Measurements from ENCODE around the gene MAP6D1.

The MAP6D1 gene

GRCh38 chr3:183868796-183869195 is 43.4 kb upstream of the MAP6D1 start:
- Histone ChIP-seq H3K27ac (ENCODE audit: extremely low read depth, low read depth, low read length) (no peak overlapping the region), H3K4me1 (ENCODE audit: control insufficient read depth, insufficient read depth, low read length) (no peaks in the 10 kb centered on the region), H3K9me3 (ENCODE audit: control insufficient read depth, insufficient read depth, low read depth, low read length) (no peaks in the 10 kb centered on the region), H3K36me3 (ENCODE audit: control insufficient read depth in 2 of 2, insufficient read depth in 1 of 2, low read length in 2 of 2) (peaks cover 15 to 31% of the 10 kb centered on the region in 2 experiments), H3K4me3 (ENCODE audit: low read depth, low read length) (no peak overlapping the region)
- ChIA-PET POLR2A (no interaction called here), CTCF (interaction anchor here (1.1 kb wide), 1 partner anchor 685 kb away, joined by 3 read pairs; no protein-coding TSS in a partner anchor)
- no peak for TF ChIP-seq ZNF837 (tag by site-specific recombination; IDR thresholded peaks at IDR 0.05)
- no peak for TF ChIP-seq ZNF398 (tag by site-specific recombination; IDR thresholded peaks at IDR 0.05)
- no peak for TF ChIP-seq FEZF1 (tag by site-specific recombination; IDR thresholded peaks at IDR 0.05)
- no peak for TF ChIP-seq PBX3 (CRISPR knock-in tag; IDR thresholded peaks at IDR 0.05)
- TF ChIP-seq PRDM1 (tag by site-specific recombination; IDR thresholded peaks at IDR 0.05): no peak
- TF ChIP-seq ZNF155 (tag by site-specific recombination; IDR thresholded peaks at IDR 0.05): no peak
- TF ChIP-seq ZNF549 (tag by site-specific recombination; IDR thresholded peaks at IDR 0.05): no peak
- TF ChIP-seq ZNF416 (tag by site-specific recombination; IDR thresholded peaks at IDR 0.05): no peak

DNA sequence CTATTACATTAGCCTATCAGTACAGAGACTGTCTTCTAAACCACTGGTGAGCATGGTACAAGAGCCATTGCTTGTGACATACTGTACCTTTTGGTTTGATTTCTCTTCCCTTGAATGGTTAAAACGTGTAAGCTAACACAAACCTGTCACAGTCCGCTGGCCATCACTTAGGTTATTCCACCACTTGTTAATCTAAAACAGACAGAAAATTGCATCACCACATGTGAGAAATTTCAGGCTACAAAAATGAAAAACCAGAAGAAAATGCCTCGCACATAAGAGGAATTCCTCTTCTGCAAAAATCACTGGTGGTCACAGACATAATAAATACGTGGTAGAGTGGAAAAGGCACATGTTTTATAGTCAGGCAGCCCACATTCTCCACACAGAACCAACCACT is 37.2 kb upstream of the MAP6D1 start:
- ChIA-PET CTCF (no interaction called here), POLR2A (no interaction called here)
- TF ChIP-seq REST (tag by site-specific recombination; IDR thresholded peaks at IDR 0.05) (no peak), ZNF544 (tag by site-specific recombination; IDR thresholded peaks at IDR 0.05) (no peak), ZNF302 (tag by site-specific recombination; IDR thresholded peaks at IDR 0.05; ENCODE audit: low read depth) (no peak), KLF16 (tag by site-specific recombination; IDR thresholded peaks at IDR 0.05) (no peak), ZNF654 (tag by site-specific recombination; IDR thresholded peaks at IDR 0.05; ENCODE audit: low read depth) (no peak)
- no peak overlapping the region for H3K27ac ChIP-seq (ENCODE audit: extremely low read depth, low read depth, low read length)
- no peaks in the 10 kb centered on the region for H3K9me3 ChIP-seq (ENCODE audit: control insufficient read depth, insufficient read depth, low read depth, low read length)
- H3K36me3 ChIP-seq (ENCODE audit: control insufficient read depth in 2 of 2, insufficient read depth in 1 of 2, low read length in 2 of 2): peaks cover 29 to 86% of the 10 kb centered on the region in 2 experiments
- no peak overlapping the region for H3K4me3 ChIP-seq (ENCODE audit: low read depth, low read length)
- no peaks in the 10 kb centered on the region for H3K4me1 ChIP-seq (ENCODE audit: control insufficient read depth, insufficient read depth, low read length)

DNA sequence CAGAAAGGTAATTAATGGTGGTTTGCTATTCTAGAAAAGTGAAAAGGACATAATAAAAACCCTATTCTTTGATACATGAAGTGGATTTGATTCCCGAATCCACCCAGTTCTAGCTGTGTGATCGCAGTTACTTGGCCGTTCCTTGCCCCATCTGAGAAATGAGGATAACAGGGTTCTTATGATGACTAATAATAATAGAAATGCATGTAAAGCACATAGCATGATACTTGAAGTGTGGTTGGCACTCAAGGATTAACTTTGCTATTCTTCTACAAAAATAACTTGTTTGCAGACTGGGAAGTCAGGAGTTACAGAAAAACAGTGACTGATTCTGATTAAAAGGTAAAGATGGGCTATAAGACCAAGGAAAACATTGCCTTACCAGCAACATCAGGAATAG is 32.5 kb upstream of the MAP6D1 start:
- Histone ChIP-seq H3K4me1 (ENCODE audit: control insufficient read depth, insufficient read depth, low read length) (no peaks in the 10 kb centered on the region), H3K27ac (ENCODE audit: extremely low read depth, low read depth, low read length) (no peak overlapping the region), H3K4me3 (ENCODE audit: low read depth, low read length) (no peak overlapping the region), H3K36me3 (ENCODE audit: control insufficient read depth in 2 of 2, insufficient read depth in 1 of 2, low read length in 2 of 2) (peaks cover 20 to 78% of the 10 kb centered on the region in 2 experiments), H3K9me3 (ENCODE audit: control insufficient read depth, insufficient read depth, low read depth, low read length) (no peaks in the 10 kb centered on the region)
- CTCF ChIA-PET: no interaction called here
- POLR2A ChIA-PET: no interaction called here
- TF ChIP-seq ZNF133 (tag by site-specific recombination; IDR thresholded peaks at IDR 0.05) (no peak), PRDM6 (tag by site-specific recombination; IDR thresholded peaks at IDR 0.05) (no peak), ZEB2 (tag by site-specific recombination; IDR thresholded peaks at IDR 0.05) (no peak), ZNF169 (tag by site-specific recombination; IDR thresholded peaks at IDR 0.05) (no peak), ZNF394 (tag by site-specific recombination; IDR thresholded peaks at IDR 0.05; ENCODE audit: borderline replicate concordance) (no peak), ZNF692 (tag by site-specific recombination; IDR thresholded peaks at IDR 0.05) (no peak), ZBTB7A (tag by site-specific recombination; IDR thresholded peaks at IDR 0.05; ENCODE audit: low read depth) (no peak), ZNF555 (tag by site-specific recombination; conservative IDR thresholded peaks at IDR 0.05) (no peak), BCL11A (tag by site-specific recombination; IDR thresholded peaks at IDR 0.05; ENCODE audit: low read depth) (no peak), SP3 (tag by site-specific recombination; IDR thresholded peaks at IDR 0.05) (no peak), ZNF660 (tag by site-specific recombination; IDR thresholded peaks at IDR 0.05) (no peak), ZNF837 (tag by site-specific recombination; IDR thresholded peaks at IDR 0.05) (no peak)

Measured in HEK293 (cell line).